HG02759 (cell line): Measurements from ENCODE around the gene DIAPH1.

Source experiments
- ATAC-seq: cut with Tn5 transposase; IDR thresholded peaks from one replicate; pipeline ENCODE4 v1.9.1; 2021; ENCODE audit warnings: mild to moderate bottlenecking, moderate library complexity; ENCODE audit not compliant: unreplicated experiment

DIAPH1 gene

GRCh38 chr5:141508440-141508797, 110.4 kb downstream of the DIAPH1 start:
- ATAC-seq: no peak

- ATAC-seq: peak; percentile 51
Measured at GRCh38 chr5:141507387-141508091, 111.3 kb downstream of the DIAPH1 start.

DNA sequence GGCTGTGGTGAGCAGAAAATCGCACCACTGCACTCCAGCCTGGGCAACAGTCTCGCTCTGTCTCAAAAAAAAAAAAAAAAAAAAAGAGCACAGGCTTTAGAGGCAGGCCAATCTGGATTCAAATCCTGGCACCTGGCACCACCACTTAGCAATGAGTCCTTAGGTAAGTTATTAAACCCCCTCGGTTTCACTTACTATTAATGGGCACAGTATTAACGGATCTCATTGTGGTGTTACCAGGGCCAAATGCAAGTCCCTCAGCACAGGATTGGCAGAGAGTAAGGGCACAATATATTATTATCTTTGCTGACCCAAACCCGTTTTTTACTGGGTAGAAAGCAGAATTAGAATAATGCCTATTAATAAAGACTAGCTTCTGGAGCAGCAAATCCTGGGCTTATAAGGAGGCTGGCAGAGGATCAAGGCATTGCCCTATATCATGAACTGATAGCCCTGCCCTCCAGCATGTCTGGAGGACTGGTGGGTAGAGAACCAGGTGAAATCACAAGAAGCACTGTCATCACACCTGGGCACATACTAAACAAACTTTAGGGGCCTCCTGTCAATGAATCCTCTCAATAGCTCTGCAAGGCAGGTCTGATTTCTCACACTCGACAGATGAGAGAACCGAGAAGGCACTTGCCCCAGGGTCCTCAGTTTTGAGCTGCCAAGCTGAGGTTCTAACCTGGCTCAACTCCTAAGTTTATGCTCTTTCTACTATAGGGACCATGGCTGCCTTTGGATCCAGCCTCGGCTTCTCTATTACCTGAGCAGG, 112.2 kb downstream of the DIAPH1 start:
- ATAC-seq: no peak

GRCh38 chr5:141504216-141504615, 114.6 kb downstream of the DIAPH1 start:
- ATAC-seq: no peak

GRCh38 chr5:141503681-141504080, 115.1 kb downstream of the DIAPH1 start:
- ATAC-seq: no peak

GRCh38 chr5:141501761-141502160, 117.0 kb downstream of the DIAPH1 start:
- ATAC-seq: no peak

GRCh38 chr5:141496038-141496437, 122.8 kb downstream of the DIAPH1 start:
- ATAC-seq: no peak

GRCh38 chr5:141495453-141495811, 123.4 kb downstream of the DIAPH1 start:
- no peak for ATAC-seq

DNA sequence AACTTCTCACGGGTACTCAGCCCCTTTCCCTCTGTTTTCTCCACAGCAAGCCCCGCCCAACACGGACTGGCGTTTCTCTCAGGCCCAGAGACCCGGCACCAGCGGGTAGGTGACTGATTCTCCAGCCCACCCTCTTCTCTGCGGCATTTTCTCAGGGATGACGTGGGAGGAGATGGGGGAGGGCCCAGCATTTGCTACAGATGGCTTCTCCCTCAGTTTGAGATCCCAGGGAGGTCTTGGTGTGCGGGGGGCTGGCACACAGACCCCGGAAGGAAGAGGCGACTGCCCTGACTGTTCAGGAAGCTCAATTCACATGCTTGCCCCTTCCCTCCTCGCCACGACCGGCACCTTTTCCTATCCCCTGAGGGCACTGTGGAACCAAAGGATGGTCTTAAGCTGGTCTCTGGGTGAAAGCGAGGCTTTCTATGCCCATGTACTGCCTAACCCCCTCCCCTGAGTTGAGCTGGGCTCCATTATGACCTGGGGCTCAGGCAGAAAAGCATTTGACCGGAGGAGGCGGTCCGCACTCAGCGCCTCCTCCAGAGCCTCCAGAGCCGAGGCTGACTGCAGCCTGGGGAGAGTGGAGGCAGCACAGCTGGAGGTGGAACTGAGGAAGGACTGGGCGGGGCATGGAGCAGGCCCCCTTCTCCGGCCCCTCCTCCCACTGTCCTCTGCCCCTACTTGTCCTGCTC, 123.9 kb downstream of the DIAPH1 start:
- no peak for ATAC-seq

DNA sequence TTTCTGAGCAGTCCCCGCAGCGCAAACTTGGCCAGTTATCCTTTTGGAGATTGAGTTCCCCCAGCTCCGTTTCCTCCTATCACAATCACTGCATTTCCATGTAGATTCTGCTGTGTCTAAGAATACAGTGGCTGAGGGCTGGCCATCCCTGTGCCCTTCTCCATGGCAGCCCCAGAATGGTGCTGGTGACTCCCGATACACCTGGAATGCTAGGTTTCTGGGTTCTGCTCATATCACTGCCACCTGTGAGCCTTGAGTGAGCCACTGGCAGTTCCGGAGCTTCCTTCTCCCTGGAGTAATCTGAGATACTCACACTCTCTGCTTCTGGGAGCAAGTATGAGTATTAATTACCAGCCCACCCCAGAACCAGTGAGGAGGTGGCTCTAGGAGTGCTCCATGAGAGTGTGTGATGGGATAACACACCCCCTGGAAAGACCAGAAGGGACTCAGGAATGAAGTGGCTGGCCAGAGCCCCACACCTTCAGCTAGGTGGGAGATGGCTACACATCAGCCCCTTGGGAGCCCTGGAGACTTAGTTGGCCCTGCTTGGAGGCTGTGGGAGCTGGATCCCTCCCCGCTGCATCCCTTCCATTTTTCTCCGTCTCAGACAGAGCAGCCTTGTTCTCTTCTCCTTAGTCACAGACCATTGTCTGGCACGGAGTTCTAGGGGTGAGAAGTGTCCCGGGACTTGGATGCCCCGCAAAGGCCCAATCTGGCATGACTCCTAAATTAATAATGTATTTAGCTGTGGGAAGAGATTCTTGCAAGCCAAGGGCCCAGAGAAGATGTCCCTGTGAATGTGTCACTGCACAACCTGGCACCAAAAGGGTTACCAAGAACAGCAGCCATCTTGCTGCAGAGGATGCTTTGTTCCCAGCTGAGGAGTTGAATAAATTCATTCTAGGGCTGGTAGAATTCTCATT, 125.0 kb downstream of the DIAPH1 start:
- no peak for ATAC-seq

DNA sequence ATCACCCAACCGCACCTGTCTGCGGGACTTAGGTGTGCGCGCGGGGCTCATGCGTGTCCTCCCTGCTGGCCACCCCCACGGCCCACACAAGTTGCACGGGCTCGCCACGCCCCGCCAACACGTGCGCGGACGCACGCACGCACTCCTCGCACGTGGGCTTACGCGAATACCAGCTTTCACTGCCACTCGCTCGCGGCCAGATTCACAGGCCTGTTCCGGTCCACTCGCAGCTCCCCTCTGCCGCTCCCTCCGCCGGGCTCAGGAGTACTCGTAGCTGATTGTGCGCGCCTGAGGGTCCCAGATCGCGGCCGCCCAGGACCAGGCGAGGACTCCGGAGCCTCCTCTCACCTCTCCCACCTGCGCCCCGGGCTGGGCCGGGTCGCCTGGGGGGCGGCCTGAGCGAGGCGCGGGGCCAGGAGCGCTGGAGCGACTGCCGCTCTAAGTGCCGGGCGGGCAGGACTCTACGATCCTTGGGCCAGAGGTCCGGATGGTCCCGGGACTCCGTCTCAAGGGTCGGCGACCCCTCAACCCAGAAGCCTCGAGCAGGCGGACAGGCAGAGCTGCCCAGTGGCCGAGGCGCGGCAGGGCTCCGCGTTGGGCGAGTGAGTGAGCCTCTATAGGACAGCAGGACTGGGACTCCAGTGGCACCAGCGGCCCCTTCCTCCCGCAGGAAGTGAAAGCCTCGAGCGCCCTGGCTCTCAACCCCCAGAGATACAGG, 126.5 kb downstream of the DIAPH1 start:
- peak; percentile 47 for ATAC-seq

- ATAC-seq: peak; percentile 20
Measured at GRCh38 chr5:141491323-141492167, 127.3 kb downstream of the DIAPH1 start.

- ATAC-seq: no peak
Measured at GRCh38 chr5:141490771-141491170, 128.0 kb downstream of the DIAPH1 start.

DNA sequence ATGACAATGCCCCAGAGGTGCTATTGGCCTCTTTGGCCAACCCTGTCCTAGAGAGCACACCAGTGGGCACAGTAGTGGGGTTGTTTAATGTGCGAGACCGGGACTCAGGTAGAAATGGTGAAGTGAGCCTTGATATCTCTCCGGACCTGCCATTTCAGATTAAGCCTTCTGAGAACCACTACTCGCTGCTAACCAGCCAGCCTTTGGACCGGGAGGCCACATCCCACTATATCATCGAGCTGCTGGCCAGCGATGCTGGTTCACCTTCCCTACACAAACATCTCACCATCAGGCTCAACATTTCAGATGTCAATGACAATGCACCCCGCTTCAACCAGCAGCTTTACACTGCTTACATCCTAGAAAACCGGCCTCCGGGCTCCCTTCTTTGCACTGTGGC, 128.5 kb downstream of the DIAPH1 start:
- no peak for ATAC-seq

- ATAC-seq: no peak
Measured at GRCh38 chr5:141489841-141490240, 129.0 kb downstream of the DIAPH1 start.

GRCh38 chr5:141488591-141489561, 129.9 kb downstream of the DIAPH1 start, which contains the start of gene PCDHGC5:
TSS of gene PCDHGC5 (plus strand) at chr5:141489081. CDS start at chr5:141489241, 160 bp downstream.
- ATAC-seq: no peak

GRCh38 chr5:141487131-141487530, 131.7 kb downstream of the DIAPH1 start:
- ATAC-seq: no peak

GRCh38 chr5:141486091-141486490, 132.7 kb downstream of the DIAPH1 start:
- ATAC-seq: no peak
